ENCODE measurements around the gene ROCK1. TPM values are rescaled to one million over a fixed set of nuclear protein-coding genes. Genes with fewer than 3 reads are reported as not detected.

The ROCK1 gene
- total and polyA plus RNA-seq, 5 donors from 2014 or later, result 26.9 to 125 (median 30.4) TPM

- Histone ChIP-seq H3K4me3 (ENCODE audit: low read depth, low read length) (no peak overlapping the region), H3K27me3 (ENCODE audit: control insufficient read depth, insufficient read depth, low read length) (no peaks in the 10 kb centered on the region), H3K36me3 (ENCODE audit: control insufficient read depth, insufficient read depth, low read length) (peaks cover 6% of the 10 kb centered on the region), H3K27ac (ENCODE audit: insufficient read depth, low read length, poor library complexity, severe bottlenecking) (no peak overlapping the region), H3K9me3 (ENCODE audit: control insufficient read depth in 2 of 2, low read length in 2 of 2) (no peaks in the 10 kb centered on the region), H3K4me1 (ENCODE audit: control insufficient read depth, insufficient read depth, low read length, poor library complexity, severe bottlenecking) (no peaks in the 10 kb centered on the region)
- Mint-ChIP-seq H3K27ac (peak overlapping the region; percentile 29 to 89 (median 68)), H3K36me3 (peaks cover 34% of the 10 kb centered on the region), H3K9me3 (peaks cover 0 to 2% (median 0%) of the 10 kb centered on the region in 7 donors), H3K4me1 (peaks cover 25 to 72% (median 45%) of the 10 kb centered on the region in 4 donors), H3K4me3 (no peak overlapping the region), H3K27me3 (no peaks in the 10 kb centered on the region)
- ATAC-seq (ENCODE audit: low read depth in 2 of 2) (no peak), DNase-seq (no peak)
Measured at GRCh38 chr18:21064347-21064746, 47.3 kb downstream of the ROCK1 start.

GRCh38 chr18:21063011-21063410 is 48.6 kb downstream of the ROCK1 start:
- Mint-ChIP-seq H3K4me3 (no peak overlapping the region), H3K4me1 (peaks cover 26 to 62% (median 45%) of the 10 kb centered on the region in 4 donors), H3K27me3 (no peaks in the 10 kb centered on the region), H3K9me3 (peaks cover 0 to 2% (median 0%) of the 10 kb centered on the region in 7 donors), H3K36me3 (peaks cover 28% of the 10 kb centered on the region), H3K27ac (peak overlapping the region in 1 of 3 donors; percentile 68)
- no peaks in the 10 kb centered on the region for H3K9me3 ChIP-seq (ENCODE audit: control insufficient read depth in 2 of 2, low read length in 2 of 2)
- DNase-seq, result no peak
- no peaks in the 10 kb centered on the region for H3K4me1 ChIP-seq (ENCODE audit: control insufficient read depth, insufficient read depth, low read length, poor library complexity, severe bottlenecking)
- H3K4me3 ChIP-seq (ENCODE audit: low read depth, low read length), result no peak overlapping the region
- H3K27me3 ChIP-seq (ENCODE audit: control insufficient read depth, insufficient read depth, low read length), result no peaks in the 10 kb centered on the region
- peaks cover 6% of the 10 kb centered on the region for H3K36me3 ChIP-seq (ENCODE audit: control insufficient read depth, insufficient read depth, low read length)
- no peak overlapping the region for H3K27ac ChIP-seq (ENCODE audit: insufficient read depth, low read length, poor library complexity, severe bottlenecking)
- ATAC-seq (ENCODE audit: low read depth in 2 of 2), result no peak

GRCh38 chr18:21057112-21057511 is 54.5 kb downstream of the ROCK1 start:
- Mint-ChIP-seq H3K36me3 (peaks cover 10% of the 10 kb centered on the region), H3K27me3 (no peaks in the 10 kb centered on the region), H3K4me1 (peaks cover 15 to 40% (median 27%) of the 10 kb centered on the region in 4 donors), H3K27ac (no peak overlapping the region), H3K4me3 (no peak overlapping the region), H3K9me3 (peaks cover 0 to 2% (median 0%) of the 10 kb centered on the region in 7 donors)
- Histone ChIP-seq H3K9me3 (ENCODE audit: control insufficient read depth in 2 of 2, low read length in 2 of 2) (no peaks in the 10 kb centered on the region), H3K27ac (ENCODE audit: insufficient read depth, low read length, poor library complexity, severe bottlenecking) (no peak overlapping the region), H3K4me3 (ENCODE audit: low read depth, low read length) (no peak overlapping the region), H3K27me3 (ENCODE audit: control insufficient read depth, insufficient read depth, low read length) (no peaks in the 10 kb centered on the region), H3K4me1 (ENCODE audit: control insufficient read depth, insufficient read depth, low read length, poor library complexity, severe bottlenecking) (no peaks in the 10 kb centered on the region), H3K36me3 (ENCODE audit: control insufficient read depth, insufficient read depth, low read length) (no peaks in the 10 kb centered on the region)
- DNase-seq (no peak), ATAC-seq (ENCODE audit: low read depth in 2 of 2) (no peak)

GRCh38 chr18:21056545-21056944 is 55.1 kb downstream of the ROCK1 start:
- Histone ChIP-seq H3K27me3 (ENCODE audit: control insufficient read depth, insufficient read depth, low read length) (no peaks in the 10 kb centered on the region), H3K9me3 (ENCODE audit: control insufficient read depth in 2 of 2, low read length in 2 of 2) (no peaks in the 10 kb centered on the region), H3K36me3 (ENCODE audit: control insufficient read depth, insufficient read depth, low read length) (no peaks in the 10 kb centered on the region), H3K27ac (ENCODE audit: insufficient read depth, low read length, poor library complexity, severe bottlenecking) (no peak overlapping the region), H3K4me1 (ENCODE audit: control insufficient read depth, insufficient read depth, low read length, poor library complexity, severe bottlenecking) (no peaks in the 10 kb centered on the region), H3K4me3 (ENCODE audit: low read depth, low read length) (no peak overlapping the region)
- Mint-ChIP-seq H3K27me3 (no peaks in the 10 kb centered on the region), H3K27ac (no peak overlapping the region), H3K4me3 (no peak overlapping the region), H3K36me3 (peaks cover 5% of the 10 kb centered on the region), H3K9me3 (no peaks in the 10 kb centered on the region), H3K4me1 (peaks cover 16 to 40% (median 27%) of the 10 kb centered on the region in 4 donors)
- ATAC-seq (ENCODE audit: low read depth in 2 of 2) (no peak), DNase-seq (no peak)

GRCh38 chr18:21054252-21054821 is 57.3 kb downstream of the ROCK1 start:
- no peaks in the 10 kb centered on the region for H3K27me3 Mint-ChIP-seq
- ATAC-seq (ENCODE audit: low read depth in 2 of 2) (no peak), DNase-seq (no peak)
- Histone ChIP-seq H3K36me3 (ENCODE audit: control insufficient read depth, insufficient read depth, low read length) (no peaks in the 10 kb centered on the region), H3K27me3 (ENCODE audit: control insufficient read depth, insufficient read depth, low read length) (no peaks in the 10 kb centered on the region), H3K4me1 (ENCODE audit: control insufficient read depth, insufficient read depth, low read length, poor library complexity, severe bottlenecking) (peaks cover 11% of the 10 kb centered on the region), H3K4me3 (ENCODE audit: low read depth, low read length) (no peak overlapping the region), H3K27ac (ENCODE audit: insufficient read depth, low read length, poor library complexity, severe bottlenecking) (no peak overlapping the region), H3K9me3 (ENCODE audit: control insufficient read depth in 2 of 2, low read length in 2 of 2) (no peaks in the 10 kb centered on the region)
- H3K4me1 Mint-ChIP-seq, result peaks cover 32 to 50% (median 34%) of the 10 kb centered on the region in 4 donors
- H3K27ac Mint-ChIP-seq, result no peak overlapping the region
- H3K36me3 Mint-ChIP-seq, result no peaks in the 10 kb centered on the region
- no peak overlapping the region for H3K4me3 Mint-ChIP-seq
- no peaks in the 10 kb centered on the region for H3K9me3 Mint-ChIP-seq

GRCh38 chr18:21053127-21053526 is 58.5 kb downstream of the ROCK1 start:
- Histone ChIP-seq H3K4me1 (ENCODE audit: control insufficient read depth, insufficient read depth, low read length, poor library complexity, severe bottlenecking) (peaks cover 15% of the 10 kb centered on the region), H3K27me3 (ENCODE audit: control insufficient read depth, insufficient read depth, low read length) (no peaks in the 10 kb centered on the region), H3K36me3 (ENCODE audit: control insufficient read depth, insufficient read depth, low read length) (no peaks in the 10 kb centered on the region), H3K9me3 (ENCODE audit: control insufficient read depth in 2 of 2, low read length in 2 of 2) (no peaks in the 10 kb centered on the region), H3K4me3 (ENCODE audit: low read depth, low read length) (no peak overlapping the region), H3K27ac (ENCODE audit: insufficient read depth, low read length, poor library complexity, severe bottlenecking) (no peak overlapping the region)
- no peaks in the 10 kb centered on the region for H3K27me3 Mint-ChIP-seq
- peak overlapping the region in 1 of 4 donors; percentile 11 for H3K4me3 Mint-ChIP-seq
- ATAC-seq (ENCODE audit: low read depth in 2 of 2) (no peak), DNase-seq (no peak)
- H3K27ac Mint-ChIP-seq, result peak overlapping the region in 2 of 3 donors; percentile 42 to 64
- peaks cover 29 to 50% (median 36%) of the 10 kb centered on the region in 4 donors for H3K4me1 Mint-ChIP-seq
- H3K36me3 Mint-ChIP-seq, result no peaks in the 10 kb centered on the region
- H3K9me3 Mint-ChIP-seq, result no peaks in the 10 kb centered on the region

- H3K9me3 ChIP-seq (ENCODE audit: control insufficient read depth in 2 of 2, low read length in 2 of 2), result no peaks in the 10 kb centered on the region
- H3K4me3 Mint-ChIP-seq, result no peak overlapping the region
- no peak overlapping the region for H3K4me3 ChIP-seq (ENCODE audit: low read depth, low read length)
- H3K9me3 Mint-ChIP-seq, result no peaks in the 10 kb centered on the region
- H3K36me3 Mint-ChIP-seq, result peaks cover 5% of the 10 kb centered on the region
- H3K27ac Mint-ChIP-seq, result no peak overlapping the region
- no peak for DNase-seq
- H3K36me3 ChIP-seq (ENCODE audit: control insufficient read depth, insufficient read depth, low read length), result no peaks in the 10 kb centered on the region
- H3K27ac ChIP-seq (ENCODE audit: insufficient read depth, low read length, poor library complexity, severe bottlenecking), result no peak overlapping the region
- peaks cover 15% of the 10 kb centered on the region for H3K4me1 ChIP-seq (ENCODE audit: control insufficient read depth, insufficient read depth, low read length, poor library complexity, severe bottlenecking)
- H3K4me1 Mint-ChIP-seq, result peaks cover 29 to 54% (median 38%) of the 10 kb centered on the region in 4 donors
- no peak for ATAC-seq (ENCODE audit: low read depth in 2 of 2)
- H3K27me3 ChIP-seq (ENCODE audit: control insufficient read depth, insufficient read depth, low read length), result no peaks in the 10 kb centered on the region
- H3K27me3 Mint-ChIP-seq, result no peaks in the 10 kb centered on the region
Measured at GRCh38 chr18:21052385-21052784, 59.2 kb downstream of the ROCK1 start.

- peaks cover 35 to 61% (median 45%) of the 10 kb centered on the region in 4 donors for H3K4me1 Mint-ChIP-seq
- H3K4me3 ChIP-seq (ENCODE audit: low read depth, low read length), result no peak overlapping the region
- H3K4me3 Mint-ChIP-seq, result no peak overlapping the region
- no peak for ATAC-seq (ENCODE audit: low read depth in 2 of 2)
- no peak for DNase-seq
- peak overlapping the region in 1 of 3 donors; percentile 45 for H3K27ac Mint-ChIP-seq
- no peaks in the 10 kb centered on the region for H3K9me3 Mint-ChIP-seq
- peaks cover 12% of the 10 kb centered on the region for H3K36me3 Mint-ChIP-seq
- peak overlapping the region; percentile 44 for H3K27ac ChIP-seq (ENCODE audit: insufficient read depth, low read length, poor library complexity, severe bottlenecking)
- peaks cover 20% of the 10 kb centered on the region for H3K4me1 ChIP-seq (ENCODE audit: control insufficient read depth, insufficient read depth, low read length, poor library complexity, severe bottlenecking)
- no peaks in the 10 kb centered on the region for H3K27me3 Mint-ChIP-seq
- H3K9me3 ChIP-seq (ENCODE audit: control insufficient read depth in 2 of 2, low read length in 2 of 2), result no peaks in the 10 kb centered on the region
- H3K36me3 ChIP-seq (ENCODE audit: control insufficient read depth, insufficient read depth, low read length), result no peaks in the 10 kb centered on the region
- no peaks in the 10 kb centered on the region for H3K27me3 ChIP-seq (ENCODE audit: control insufficient read depth, insufficient read depth, low read length)
Measured at GRCh38 chr18:21051620-21052019, 60.0 kb downstream of the ROCK1 start.
